ENCODE results near the gene NPTX1.

The NPTX1 gene

GRCh38 chr17:80424261-80424660 is 52.1 kb downstream of the NPTX1 start:
- DNase-seq = no peak

GRCh38 chr17:80423536-80424225 is 52.7 kb downstream of the NPTX1 start:
- DNase-seq = no peak

- DNase-seq = no peak
These were observed 53.4 kb downstream of the NPTX1 start for GRCh38 chr17:80422981-80423380.

- DNase-seq = no peak
These were observed 54.1 kb downstream of the NPTX1 start for GRCh38 chr17:80422276-80422675.

GRCh38 chr17:80421381-80422090 is 54.9 kb downstream of the NPTX1 start:
- no peak for DNase-seq

GRCh38 chr17:80419255-80419654 is 57.2 kb downstream of the NPTX1 start:
- DNase-seq = no peak

- DNase-seq = no peak
These were observed 57.8 kb downstream of the NPTX1 start for GRCh38 chr17:80418589-80418988.
